ENCODE measurements around the gene COPG2. TPM values are rescaled to one million over a fixed set of nuclear protein-coding genes. Genes with fewer than 3 reads are reported as not detected.

The COPG2 gene
- total and polyA plus RNA-seq, 2 of the 8 experiments (the other 6 are each of a cell fraction or from before 2014, with no cell fraction given), result 50.3 to 53.1 TPM

- Histone ChIP-seq H4K20me1 (replicated peaks in 1 of 2; ENCODE audit: control insufficient read depth in 1 of 2, insufficient read depth in 2 of 2, low read length in 2 of 2) (peaks cover 3 to 4% of the 10 kb centered on the region in 2 experiments), H3K9ac (replicated peaks in 1 of 4; ENCODE audit: extremely low read depth in 1 of 4, low read depth in 3 of 4, low read length in 3 of 4) (peak overlapping the region in 3 of 4 experiments; percentile 4 to 38 (median 9); a peak in 3 of 7 replicates), H3K36me3 (ENCODE audit: control insufficient read depth in 2 of 4, insufficient read depth in 4 of 4, low read length in 3 of 4) (peaks cover 0 to 13% (median 2%) of the 10 kb centered on the region in 4 experiments; a peak in 2 of 8 replicates), H3K4ac (replicated peaks; ENCODE audit: insufficient read length, low read depth, low read length) (no peak overlapping the region), H4K8ac (ENCODE audit: extremely low read depth, insufficient read depth, low read length) (0 out of 2 replicates have a peak overlapping the region, but pooled peaks have one; percentile 7), H2BK12ac (ENCODE audit: low read depth, low read length) (no peak overlapping the region), H3K79me1 (ENCODE audit: low read depth, low read length) (peaks cover 7% of the 10 kb centered on the region; the same call in 1 of the 2 replicates), H3K27ac (ENCODE audit: low read depth, low read length) (no peak overlapping the region), H3K27me3 (replicated peaks in 1 of 4; ENCODE audit: control insufficient read depth in 3 of 4, extremely low read depth in 1 of 4, insufficient read depth in 3 of 4, low read length in 3 of 4) (peaks cover 0 to 8% (median 0%) of the 10 kb centered on the region in 4 experiments; a peak in 4 of 7 replicates), H3K4me1 (replicated peaks in 1 of 4; ENCODE audit: control insufficient read depth in 3 of 4, insufficient read depth in 4 of 4, low read length in 3 of 4) (peaks cover 3 to 15% (median 5%) of the 10 kb centered on the region in 4 experiments), H2BK120ac (replicated peaks; ENCODE audit: low read depth, low read length) (no peak overlapping the region), H3K56ac (replicated peaks; ENCODE audit: insufficient read length, low read depth, low read length) (no peak overlapping the region), H3K23me2 (ENCODE audit: low read depth, low read length) (peaks cover 21% of the 10 kb centered on the region), H2BK5ac (ENCODE audit: low read depth, low read length) (no peak overlapping the region), H4K91ac (replicated peaks; ENCODE audit: insufficient read length, low read length) (no peak overlapping the region), H2AK5ac (ENCODE audit: low read depth, low read length) (no peak overlapping the region), H3K18ac (ENCODE audit: extremely low read depth, low read length) (no peak overlapping the region; the same call in 1 of the 2 replicates), H3K79me2 (ENCODE audit: control insufficient read depth in 1 of 2, insufficient read depth in 2 of 2, low read length in 2 of 2) (peaks cover 0 to 77% of the 10 kb centered on the region in 2 experiments; a peak in 2 of 4 replicates), H3K9me3 (ENCODE audit: insufficient read depth in 2 of 2, low read depth in 1 of 2, low read length in 1 of 2) (peaks cover 0 to 19% of the 10 kb centered on the region in 2 experiments; a peak in 2 of 4 replicates), H4K5ac (ENCODE audit: insufficient read length, low read depth, low read length) (no peak overlapping the region), H3K23ac (ENCODE audit: insufficient read length) (no peak overlapping the region), H2BK20ac (ENCODE audit: low read length) (no peak overlapping the region), H3K4me3 (ENCODE audit: extremely low read depth in 1 of 4, insufficient read depth in 2 of 4, low read depth in 3 of 4, low read length in 4 of 4) (peak overlapping the region; percentile 20 to 67 (median 46); a peak in 6 of 8 replicates), H3K4me2 (ENCODE audit: insufficient read depth in 1 of 2, low read depth in 2 of 2, low read length in 2 of 2) (peak overlapping the region; percentile 69 to 86), H3K14ac (ENCODE audit: insufficient read length) (no peak overlapping the region), H2BK15ac (ENCODE audit: low read length) (no peak overlapping the region), H2AFZ (ENCODE audit: low read length) (no peak overlapping the region)
- POLR2A ChIA-PET (ENCODE audit: partially characterized antibody), result interaction anchor here (1.0 to 2.6 kb wide), 3 partner anchors 137 to 285 kb away, joined by 3 to 9 read pairs (median 3); partner anchors contain the start of gene TMEM209
- TF ChIP-seq MAX (IDR thresholded peaks at IDR 0.05), result peak; percentile 64
- peak; percentile 44; the same call in 1 of the 2 replicates for TF ChIP-seq TAF1 (IDR thresholded peaks at IDR 0.05; ENCODE audit: low read depth, low read length)
- TF ChIP-seq POLR2A (IDR thresholded peaks at IDR 0.05; ENCODE audit: control extremely low read depth in 1 of 2, low read depth in 2 of 2, low read length in 2 of 2), result peak in 1 of 2 experiments; percentile 61; a peak in 1 of 3 replicates
- TF ChIP-seq TEAD4 (IDR thresholded peaks at IDR 0.05; ENCODE audit: low read depth, low read length), result peak; percentile 66; the same call in 1 of the 2 replicates
- TF ChIP-seq NANOG (IDR thresholded peaks at IDR 0.05; ENCODE audit: insufficient read depth, low read depth, low read length, poor library complexity, severe bottlenecking), result no peak
- WGBS, 2 experiments (ENCODE audit: extremely low coverage in 1 of 2, insufficient coverage in 1 of 2, insufficient read length in 1 of 2, insufficient replicate concordance in 2 of 2, low coverage in 1 of 2, low lambda C conversion rate in 2 of 2, missing lambda C conversion rate in 1 of 2), result 47% methylated on average over 21 of the region's 21 CpGs; no CpG with 5 or more reads in 1 of the 2 experiments
- CTCF ChIA-PET (ENCODE audit: partially characterized antibody), result interaction anchor here (4.5 kb wide), 1 partner anchor 14 kb away, joined by 19 read pairs; no protein-coding TSS in a partner anchor
- FAIRE-seq (no peak), DNase-seq (ENCODE audit: low read depth in 1 of 2, low spot score in 2 of 2) (peak in 1 of 2 experiments; percentile 54)
Observed at GRCh38 chr7:130490311-130490791, 178.2 kb downstream of the COPG2 start.

Measured in H1 (cell line).